ENCODE data around the gene TRMT10C.
"Not testable (repeated sequence)": the region's sequence is repeated elsewhere in the genome, so short reads cannot be mapped to it uniquely, and the experiment has no call there.

TRMT10C gene

GRCh38 chr3:101549473-101549872 is 12.2 kb upstream of the TRMT10C start:
- no peak for DNase-seq

GRCh38 chr3:101551359-101552081 is 10.1 kb upstream of the TRMT10C start:
- DNase-seq: not testable (repeated sequence)

- DNase-seq: not testable (repeated sequence)
Measured at GRCh38 chr3:101553381-101553780, 8.3 kb upstream of the TRMT10C start.

- DNase-seq: no peak
Measured at GRCh38 chr3:101556064-101556463, 5.6 kb upstream of the TRMT10C start.

GRCh38 chr3:101567528-101568317 is 6.1 kb downstream of the TRMT10C start:
- no peak for DNase-seq

- no peak for DNase-seq
Measured at GRCh38 chr3:101571028-101571895, 9.6 kb downstream of the TRMT10C start.

GRCh38 chr3:101573449-101574387 is 12.1 kb downstream of the TRMT10C start, which contains the start of gene PCNP:
PCNP (plus strand) TSS chr3:101574180; CDS start chr3:101574216, 36 bp downstream.
- peak; percentile 97 to 98 for DNase-seq

- peak; percentile 19 to 40 for DNase-seq
Measured at GRCh38 chr3:101574388-101575112, 12.9 kb downstream of the TRMT10C start.

GRCh38 chr3:101577286-101577685 is 15.6 kb downstream of the TRMT10C start:
- no peak for DNase-seq

GRCh38 chr3:101588616-101589015 is 26.9 kb downstream of the TRMT10C start:
- no peak for DNase-seq

GRCh38 chr3:101591071-101591470 is 29.4 kb downstream of the TRMT10C start:
- DNase-seq: no peak

GRCh38 chr3:101602731-101603130 is 41.1 kb downstream of the TRMT10C start:
- no peak for DNase-seq

- no peak for DNase-seq
Measured at GRCh38 chr3:101603184-101603583, 41.5 kb downstream of the TRMT10C start.

- not testable (repeated sequence) for DNase-seq
Measured at GRCh38 chr3:101605398-101605797, 43.7 kb downstream of the TRMT10C start.

GRCh38 chr3:101611023-101611422 is 49.4 kb downstream of the TRMT10C start:
- no peak for DNase-seq

- not testable (repeated sequence) for DNase-seq
Measured at GRCh38 chr3:101613014-101613413, 51.3 kb downstream of the TRMT10C start.

GRCh38 chr3:101615525-101615924 is 53.9 kb downstream of the TRMT10C start:
- DNase-seq: no peak

Data from NCI-H1930 (cell line).